ENCODE results near the gene CASKIN2.

- TF ChIP-seq POLR2A (IDR thresholded peaks at IDR 0.05), result no peak
- no peak for TF ChIP-seq CTCF (IDR thresholded peaks at IDR 0.05)
Measured at GRCh38 chr17:75486951-75487350, 28.4 kb downstream of the CASKIN2 start.
